ENCODE data around the gene SRPK3. TPM values are rescaled to one million over a fixed set of nuclear protein-coding genes. Genes with fewer than 3 reads are reported as not detected.

The SRPK3 gene
- total RNA-seq, 1 donor from 2014 or later = 0.18 TPM

- TF ChIP-seq, protein P1, sequence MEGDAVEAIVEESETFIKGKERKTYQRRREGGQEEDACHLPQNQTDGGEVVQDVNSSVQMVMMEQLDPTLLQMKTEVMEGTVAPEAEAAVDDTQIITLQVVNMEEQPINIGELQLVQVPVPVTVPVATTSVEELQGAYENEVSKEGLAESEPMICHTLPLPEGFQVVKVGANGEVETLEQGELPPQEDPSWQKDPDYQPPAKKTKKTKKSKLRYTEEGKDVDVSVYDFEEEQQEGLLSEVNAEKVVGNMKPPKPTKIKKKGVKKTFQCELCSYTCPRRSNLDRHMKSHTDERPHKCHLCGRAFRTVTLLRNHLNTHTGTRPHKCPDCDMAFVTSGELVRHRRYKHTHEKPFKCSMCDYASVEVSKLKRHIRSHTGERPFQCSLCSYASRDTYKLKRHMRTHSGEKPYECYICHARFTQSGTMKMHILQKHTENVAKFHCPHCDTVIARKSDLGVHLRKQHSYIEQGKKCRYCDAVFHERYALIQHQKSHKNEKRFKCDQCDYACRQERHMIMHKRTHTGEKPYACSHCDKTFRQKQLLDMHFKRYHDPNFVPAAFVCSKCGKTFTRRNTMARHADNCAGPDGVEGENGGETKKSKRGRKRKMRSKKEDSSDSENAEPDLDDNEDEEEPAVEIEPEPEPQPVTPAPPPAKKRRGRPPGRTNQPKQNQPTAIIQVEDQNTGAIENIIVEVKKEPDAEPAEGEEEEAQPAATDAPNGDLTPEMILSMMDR (IDR thresholded peaks at IDR 0.05; ENCODE audit: unreplicated experiment) = no peak
- H3K4me1 Mint-ChIP-seq (ENCODE audit: unreplicated experiment) = no peaks in the 10 kb centered on the region
- no peak overlapping the region for H3K4me3 Mint-ChIP-seq (ENCODE audit: unreplicated experiment)
- no peak overlapping the region for H3K27ac Mint-ChIP-seq (ENCODE audit: unreplicated experiment)
- no peaks in the 10 kb centered on the region for H3K9me3 Mint-ChIP-seq (ENCODE audit: unreplicated experiment)
- H3K36me3 Mint-ChIP-seq (ENCODE audit: low read depth, unreplicated experiment) = no peaks in the 10 kb centered on the region
- H3K27me3 Mint-ChIP-seq (ENCODE audit: unreplicated experiment) = peaks cover 1% of the 10 kb centered on the region
- no peak for DNase-seq (ENCODE audit: low spot score)
Observed at GRCh38 chrX:153776611-153777045, 4.2 kb upstream of the SRPK3 start.

DNA sequence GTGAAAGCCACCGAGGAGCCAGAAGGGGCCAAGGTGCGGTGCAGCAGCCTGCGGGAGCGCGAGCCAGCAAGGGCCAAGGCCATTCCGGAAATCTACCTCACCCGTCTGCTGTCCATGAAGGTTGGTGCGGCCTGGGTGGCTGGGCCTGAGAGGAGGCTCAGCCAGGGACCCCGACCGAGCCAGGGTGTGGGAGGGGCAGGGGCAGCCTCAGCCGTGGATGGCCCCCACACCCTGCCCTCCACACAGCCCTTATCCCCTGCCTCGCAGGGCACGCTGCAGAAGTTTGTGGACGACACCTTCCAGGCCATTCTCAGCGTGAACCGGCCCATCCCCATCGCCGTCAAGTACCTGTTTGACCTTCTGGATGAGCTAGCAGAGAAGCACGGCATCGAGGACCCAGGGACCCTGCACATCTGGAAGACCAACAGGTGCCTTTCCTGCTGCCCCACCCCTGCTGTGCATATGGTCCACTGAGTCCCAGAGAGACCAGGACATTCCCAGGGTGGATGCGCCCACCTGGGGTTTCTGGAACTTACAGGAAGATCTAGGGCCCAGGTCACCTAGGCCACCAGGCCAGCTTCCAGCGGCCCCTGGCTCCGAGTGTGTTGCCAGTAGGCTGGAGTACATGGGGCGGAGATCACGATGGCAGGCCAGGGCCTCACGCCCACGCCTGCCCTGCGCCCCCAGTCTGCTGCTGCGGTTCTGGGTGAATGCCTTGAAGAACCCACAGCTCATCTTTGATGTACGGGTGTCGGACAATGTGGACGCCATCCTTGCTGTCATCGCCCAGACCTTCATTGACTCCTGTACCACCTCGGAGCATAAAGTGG lies 3.4 kb upstream of the SRPK3 start:
- no peak for DNase-seq (ENCODE audit: low spot score)
- no peaks in the 10 kb centered on the region for H3K36me3 Mint-ChIP-seq (ENCODE audit: low read depth, unreplicated experiment)
- H3K27ac Mint-ChIP-seq (ENCODE audit: unreplicated experiment) = no peak overlapping the region
- H3K9me3 Mint-ChIP-seq (ENCODE audit: unreplicated experiment) = no peaks in the 10 kb centered on the region
- TF ChIP-seq, protein P1 (IDR thresholded peaks at IDR 0.05; ENCODE audit: unreplicated experiment) = no peak
- no peaks in the 10 kb centered on the region for H3K27me3 Mint-ChIP-seq (ENCODE audit: unreplicated experiment)
- no peaks in the 10 kb centered on the region for H3K4me1 Mint-ChIP-seq (ENCODE audit: unreplicated experiment)
- H3K4me3 Mint-ChIP-seq (ENCODE audit: unreplicated experiment) = no peak overlapping the region

GRCh38 chrX:153778181-153778580 lies 2.7 kb upstream of the SRPK3 start:
- H3K4me1 Mint-ChIP-seq (ENCODE audit: unreplicated experiment) = no peaks in the 10 kb centered on the region
- no peak for DNase-seq (ENCODE audit: low spot score)
- H3K9me3 Mint-ChIP-seq (ENCODE audit: unreplicated experiment) = no peaks in the 10 kb centered on the region
- H3K36me3 Mint-ChIP-seq (ENCODE audit: low read depth, unreplicated experiment) = no peaks in the 10 kb centered on the region
- H3K27me3 Mint-ChIP-seq (ENCODE audit: unreplicated experiment) = no peaks in the 10 kb centered on the region
- H3K4me3 Mint-ChIP-seq (ENCODE audit: unreplicated experiment) = no peak overlapping the region
- TF ChIP-seq, protein P1 (IDR thresholded peaks at IDR 0.05; ENCODE audit: unreplicated experiment) = no peak
- H3K27ac Mint-ChIP-seq (ENCODE audit: unreplicated experiment) = no peak overlapping the region

DNA sequence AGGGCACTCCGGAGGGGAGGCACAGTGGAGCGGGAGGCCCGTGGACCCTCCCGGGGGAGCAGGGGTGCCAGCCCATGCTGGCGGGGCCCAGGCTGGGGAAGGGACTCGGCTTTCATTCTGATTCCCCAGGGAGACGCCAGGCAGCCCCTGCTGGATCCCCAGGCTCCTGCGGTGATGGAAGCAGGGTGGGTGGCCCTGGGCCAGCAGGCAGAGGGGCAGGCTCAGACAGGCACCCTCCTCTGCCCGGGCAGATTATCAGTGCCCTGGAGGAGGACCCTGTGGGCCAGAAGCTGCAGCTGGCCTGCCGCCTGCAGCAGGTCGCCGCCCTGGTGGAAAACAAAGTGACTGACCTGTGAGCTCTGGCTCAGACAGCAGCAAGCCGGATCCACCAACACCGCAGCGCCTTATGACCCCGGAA lies 2.1 kb upstream of the SRPK3 start:
- Mint-ChIP-seq H3K27ac (ENCODE audit: unreplicated experiment) (no peak overlapping the region), H3K36me3 (ENCODE audit: low read depth, unreplicated experiment) (no peaks in the 10 kb centered on the region), H3K9me3 (ENCODE audit: unreplicated experiment) (no peaks in the 10 kb centered on the region), H3K4me1 (ENCODE audit: unreplicated experiment) (no peaks in the 10 kb centered on the region), H3K27me3 (ENCODE audit: unreplicated experiment) (no peaks in the 10 kb centered on the region), H3K4me3 (ENCODE audit: unreplicated experiment) (no peak overlapping the region)
- DNase-seq (ENCODE audit: low spot score) = no peak
- TF ChIP-seq, protein P1 (IDR thresholded peaks at IDR 0.05; ENCODE audit: unreplicated experiment) = no peak

Measured in endothelial cell (in vitro differentiated cells).